GM19452 (cell line): Measurements from ENCODE around the gene TRIM7.
"Not testable (repeated sequence)": the region's sequence is repeated elsewhere in the genome, so short reads cannot be mapped to it uniquely, and the experiment has no call there.

ENCODE experiments used
- ATAC-seq: cut with Tn5 transposase; IDR thresholded peaks from one replicate; pipeline ENCODE4 v1.9.1; 2021; ENCODE audit not compliant: unreplicated experiment

The TRIM7 gene

GRCh38 chr5:181156758-181157157 is 48.2 kb downstream of the TRIM7 start:
- ATAC-seq, result no peak

- no peak for ATAC-seq
Measured at GRCh38 chr5:181153814-181154213, 51.2 kb downstream of the TRIM7 start.

GRCh38 chr5:181152406-181152805 is 52.6 kb downstream of the TRIM7 start:
- no peak for ATAC-seq

GRCh38 chr5:181151146-181151545 is 53.9 kb downstream of the TRIM7 start:
- no peak for ATAC-seq

GRCh38 chr5:181149806-181150733 is 54.9 kb downstream of the TRIM7 start:
- ATAC-seq, result no peak

- no peak for ATAC-seq
Measured at GRCh38 chr5:181149355-181149754, 55.6 kb downstream of the TRIM7 start.

GRCh38 chr5:181146927-181147636 is 57.9 kb downstream of the TRIM7 start, which contains the start of gene OR2V2:
Gene OR2V2, plus strand, starts transcription at chr5:181147586. Its CDS starts 7,357 bp downstream, at chr5:181154943.
- not testable (repeated sequence) for ATAC-seq

- ATAC-seq, result no peak
Measured at GRCh38 chr5:181145133-181145532, 59.9 kb downstream of the TRIM7 start.
